Measurements from ENCODE around the gene TMEM154. TPM values are rescaled to one million over a fixed set of nuclear protein-coding genes. Genes with fewer than 3 reads are reported as not detected.
A peak's percentile ranks its signal among the peaks of the same experiment; 100 is the strongest.

The TMEM154 gene
- total RNA-seq, 2 experiments from 2014 or later = 13.6 to 16.7 TPM

DNA sequence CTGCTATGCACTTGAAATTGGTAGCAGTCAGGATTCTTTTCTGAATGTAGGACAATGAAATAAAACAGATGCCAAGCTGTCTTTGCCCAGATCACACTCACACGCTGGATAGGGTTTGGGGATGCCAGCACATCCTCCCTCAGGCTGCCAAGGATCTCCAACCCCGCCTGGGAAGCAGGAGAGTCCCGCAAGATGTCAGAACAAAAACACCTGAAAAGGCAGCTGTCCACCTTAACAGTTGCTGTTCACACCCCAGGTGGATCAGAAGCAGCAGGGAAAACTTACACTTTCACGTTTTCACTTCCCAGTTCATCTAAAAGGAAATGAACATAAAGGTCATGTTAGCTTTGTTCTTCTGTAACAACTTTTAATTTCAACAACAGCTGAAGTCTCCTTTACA is 35.7 kb downstream of the TMEM154 start:
- ChIA-PET CTCF (interaction anchor here (1.8 kb wide), 1 partner anchor 143 kb away, joined by 6 read pairs; no protein-coding TSS in a partner anchor), POLR2A (interaction anchor here (2.0 kb wide), 1 partner anchor 107 kb away, joined by 8 read pairs; no protein-coding TSS in a partner anchor)
- intact Hi-C loops (cut with DNase I, micrococcal nuclease) = loop anchor here in 1 of 2 experiments (5.0 kb wide), 2 partner anchors 88 to 237 kb away; no protein-coding TSS in a partner anchor

DNA sequence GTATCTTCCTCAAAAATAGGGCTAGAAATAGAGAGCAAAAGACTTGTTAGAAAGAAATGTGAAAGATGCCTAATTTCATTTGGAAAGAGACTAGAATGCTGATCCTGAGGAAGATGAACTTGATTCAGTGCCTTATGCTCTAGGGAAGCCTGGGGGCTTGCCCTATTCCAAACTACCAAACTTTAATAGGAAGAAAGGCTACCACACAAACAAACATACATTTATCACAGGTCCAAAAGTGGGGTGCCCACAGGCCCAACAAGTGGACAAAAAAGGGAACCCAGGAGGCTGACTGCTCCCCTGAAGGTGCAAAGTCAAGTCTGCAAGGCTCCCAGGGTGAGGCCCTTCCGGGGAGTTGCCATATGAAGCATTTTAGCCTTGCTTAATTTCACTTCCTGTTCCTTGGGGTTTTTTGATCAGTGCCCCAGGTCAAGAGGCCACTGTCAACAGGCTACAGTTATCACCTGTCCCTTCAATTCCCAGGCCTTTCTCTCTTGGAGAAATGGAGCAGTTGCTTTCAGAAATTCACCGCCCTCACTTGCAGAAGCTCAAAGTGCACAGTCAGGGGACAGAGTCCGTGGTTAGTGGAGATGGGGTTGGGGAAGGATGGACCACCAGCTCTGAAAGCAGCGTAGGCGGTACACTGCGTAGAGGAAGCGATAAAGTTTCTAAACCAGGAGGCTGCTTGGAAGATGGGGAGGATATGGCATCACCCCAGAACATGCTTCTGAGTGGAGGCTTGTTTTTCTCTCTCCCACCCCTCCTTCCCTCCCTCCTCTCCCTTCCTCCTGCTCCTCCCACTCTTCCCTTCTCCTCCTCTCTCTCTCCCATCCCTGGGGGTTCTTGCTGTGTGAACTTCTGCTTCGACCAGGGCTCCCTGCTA is 36.4 kb downstream of the TMEM154 start:
- POLR2A ChIA-PET = interaction anchor here (1.6 to 2.0 kb wide), 2 partner anchors 107 to 142 kb away, joined by 5 to 8 read pairs; no protein-coding TSS in a partner anchor
- Mint-ChIP-seq H3K4me1 (ENCODE audit: low read depth) (peaks cover 22% of the 10 kb centered on the region), H3K36me3 (ENCODE audit: low read depth) (peaks cover 67% of the 10 kb centered on the region), H3K9me3 (no peaks in the 10 kb centered on the region), H3K27me3 (no peaks in the 10 kb centered on the region), H3K4me3 (no peak overlapping the region), H3K27ac (peak overlapping the region; percentile 15)
- Histone ChIP-seq H3K27ac (ENCODE audit: low read depth in 1 of 2, low read length in 2 of 2) (peak overlapping the region in 1 of 2 donors; percentile 58), H3K27me3 (ENCODE audit: control insufficient read depth in 1 of 2, insufficient read depth in 2 of 2, low read length in 2 of 2) (no peaks in the 10 kb centered on the region), H3K36me3 (ENCODE audit: insufficient read depth, low read length) (peaks cover 33% of the 10 kb centered on the region), H3K9me3 (ENCODE audit: control insufficient read depth in 1 of 2, insufficient read depth in 1 of 2, low read length in 2 of 2) (no peaks in the 10 kb centered on the region), H3K4me1 (ENCODE audit: insufficient read depth, low read length) (peaks cover 16% of the 10 kb centered on the region), H3K4me3 (ENCODE audit: low read length) (no peak overlapping the region)
- intact Hi-C loops (cut with DNase I, micrococcal nuclease) = loop anchor here in 1 of 2 experiments (5.0 kb wide), 2 partner anchors 89 to 236 kb away; no protein-coding TSS in a partner anchor
- TF ChIP-seq, protein P1, sequence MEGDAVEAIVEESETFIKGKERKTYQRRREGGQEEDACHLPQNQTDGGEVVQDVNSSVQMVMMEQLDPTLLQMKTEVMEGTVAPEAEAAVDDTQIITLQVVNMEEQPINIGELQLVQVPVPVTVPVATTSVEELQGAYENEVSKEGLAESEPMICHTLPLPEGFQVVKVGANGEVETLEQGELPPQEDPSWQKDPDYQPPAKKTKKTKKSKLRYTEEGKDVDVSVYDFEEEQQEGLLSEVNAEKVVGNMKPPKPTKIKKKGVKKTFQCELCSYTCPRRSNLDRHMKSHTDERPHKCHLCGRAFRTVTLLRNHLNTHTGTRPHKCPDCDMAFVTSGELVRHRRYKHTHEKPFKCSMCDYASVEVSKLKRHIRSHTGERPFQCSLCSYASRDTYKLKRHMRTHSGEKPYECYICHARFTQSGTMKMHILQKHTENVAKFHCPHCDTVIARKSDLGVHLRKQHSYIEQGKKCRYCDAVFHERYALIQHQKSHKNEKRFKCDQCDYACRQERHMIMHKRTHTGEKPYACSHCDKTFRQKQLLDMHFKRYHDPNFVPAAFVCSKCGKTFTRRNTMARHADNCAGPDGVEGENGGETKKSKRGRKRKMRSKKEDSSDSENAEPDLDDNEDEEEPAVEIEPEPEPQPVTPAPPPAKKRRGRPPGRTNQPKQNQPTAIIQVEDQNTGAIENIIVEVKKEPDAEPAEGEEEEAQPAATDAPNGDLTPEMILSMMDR (IDR thresholded peaks at IDR 0.05) = no peak
- peak; percentile 32 for ATAC-seq (ENCODE audit: poor library complexity)
- CTCF ChIA-PET = interaction anchor here (1.8 kb wide), 1 partner anchor 142 kb away, joined by 6 read pairs; no protein-coding TSS in a partner anchor
- DNase-seq = peak in 3 of 14 experiments; percentile 57 to 63 (median 58)

More for the DNA sequence above, 35.7 kb downstream of the TMEM154 start:
- TF ChIP-seq, protein P1 (IDR thresholded peaks at IDR 0.05) = no peak
- Histone ChIP-seq H3K27ac (ENCODE audit: low read depth in 1 of 2, low read length in 2 of 2) (peak overlapping the region in 1 of 2 donors; percentile 58), H3K9me3 (ENCODE audit: control insufficient read depth in 1 of 2, insufficient read depth in 1 of 2, low read length in 2 of 2) (no peaks in the 10 kb centered on the region), H3K27me3 (ENCODE audit: control insufficient read depth in 1 of 2, insufficient read depth in 2 of 2, low read length in 2 of 2) (no peaks in the 10 kb centered on the region), H3K4me3 (ENCODE audit: low read length) (no peak overlapping the region), H3K36me3 (ENCODE audit: insufficient read depth, low read length) (peaks cover 32% of the 10 kb centered on the region), H3K4me1 (ENCODE audit: insufficient read depth, low read length) (peaks cover 16% of the 10 kb centered on the region)
- H3K27ac Mint-ChIP-seq = peak overlapping the region; percentile 15
- ATAC-seq (ENCODE audit: poor library complexity) (no peak), DNase-seq (no peak)
- no peaks in the 10 kb centered on the region for H3K27me3 Mint-ChIP-seq
- H3K4me3 Mint-ChIP-seq = no peak overlapping the region
- H3K36me3 Mint-ChIP-seq (ENCODE audit: low read depth) = peaks cover 71% of the 10 kb centered on the region
- peaks cover 22% of the 10 kb centered on the region for H3K4me1 Mint-ChIP-seq (ENCODE audit: low read depth)
- H3K9me3 Mint-ChIP-seq = no peaks in the 10 kb centered on the region

DNA sequence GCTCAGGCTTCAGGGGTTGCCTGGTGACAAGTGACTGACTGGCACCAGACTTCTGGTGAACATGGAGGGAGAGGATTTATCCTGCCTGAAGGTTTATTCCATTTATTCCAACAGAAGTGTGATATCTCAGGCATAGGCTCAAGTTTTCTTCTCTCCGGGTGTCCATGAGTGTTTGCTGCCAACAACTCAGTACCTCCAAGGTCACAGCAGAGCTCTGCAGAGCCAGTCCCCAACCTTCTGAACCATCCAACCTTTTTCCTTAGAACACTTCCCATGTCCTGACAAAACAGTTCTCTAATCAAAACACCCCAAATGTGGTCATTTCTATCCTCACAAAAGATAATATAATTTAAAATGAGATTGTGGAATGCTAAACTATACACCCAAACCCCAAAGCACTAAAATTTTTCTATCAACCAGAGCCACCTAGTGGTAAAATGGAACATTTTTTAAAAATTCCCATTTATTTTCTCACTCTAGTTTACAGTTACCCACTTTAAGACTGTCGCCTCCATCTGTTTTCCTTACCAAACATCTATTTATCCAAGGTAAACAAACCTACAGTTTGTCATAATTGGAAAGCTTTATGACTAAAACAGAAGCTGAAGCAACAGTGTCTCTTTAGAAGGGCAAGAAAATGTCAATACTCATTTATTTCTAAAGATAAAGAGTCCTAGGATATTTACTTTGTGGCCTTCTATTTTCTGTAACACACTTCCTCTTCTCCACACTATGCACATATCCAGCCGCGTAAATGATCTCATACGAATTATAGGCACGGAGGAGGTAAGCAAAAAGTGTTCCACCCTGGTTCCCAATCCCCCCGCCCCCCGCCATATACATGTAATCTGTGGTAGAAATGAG is 39.5 kb downstream of the TMEM154 start:
- peak in 3 of 14 experiments; percentile 39 to 47 (median 41) for DNase-seq

More for the DNA sequence above, 39.5 kb downstream of the TMEM154 start:
- Mint-ChIP-seq H3K27me3 (no peaks in the 10 kb centered on the region), H3K9me3 (no peaks in the 10 kb centered on the region), H3K4me1 (ENCODE audit: low read depth) (peaks cover 22% of the 10 kb centered on the region), H3K36me3 (ENCODE audit: low read depth) (peaks cover 65% of the 10 kb centered on the region), H3K27ac (no peak overlapping the region), H3K4me3 (no peak overlapping the region)
- ATAC-seq (ENCODE audit: poor library complexity) = peak; percentile 56
- no peak overlapping the region for H3K4me3 ChIP-seq (ENCODE audit: low read length)
- TF ChIP-seq, protein P1 (IDR thresholded peaks at IDR 0.05) = peak; percentile 87
- intact Hi-C loops (cut with DNase I, micrococcal nuclease) = loop anchor here (1.0 to 5.0 kb wide), 7 partner anchors 92 to 233 kb away; no protein-coding TSS in a partner anchor
- no peaks in the 10 kb centered on the region for H3K9me3 ChIP-seq (ENCODE audit: control insufficient read depth in 1 of 2, insufficient read depth in 1 of 2, low read length in 2 of 2)
- no peak overlapping the region for H3K27ac ChIP-seq (ENCODE audit: low read depth in 1 of 2, low read length in 2 of 2)
- H3K27me3 ChIP-seq (ENCODE audit: control insufficient read depth in 1 of 2, insufficient read depth in 2 of 2, low read length in 2 of 2) = no peaks in the 10 kb centered on the region
- peaks cover 18% of the 10 kb centered on the region for H3K36me3 ChIP-seq (ENCODE audit: insufficient read depth, low read length)
- ChIA-PET CTCF (interaction anchor here (1.0 to 4.8 kb wide), 2 partner anchors 138 to 142 kb away, joined by 3 to 51 read pairs; no protein-coding TSS in a partner anchor), POLR2A (interaction anchor here (1.4 kb wide), 1 partner anchor 139 kb away, joined by 7 read pairs; no protein-coding TSS in a partner anchor)
- H3K4me1 ChIP-seq (ENCODE audit: insufficient read depth, low read length) = peaks cover 16% of the 10 kb centered on the region
